HG03354 (cell line): Measurements from ENCODE around the gene GIMAP8.
A peak's percentile ranks its signal among the peaks of the same experiment; 100 is the strongest.

Experiments used
- ATAC-seq: cut with Tn5 transposase; IDR thresholded peaks from one replicate; pipeline ENCODE4 v1.9.1; 2021; ENCODE audit warnings: mild to moderate bottlenecking; ENCODE audit not compliant: unreplicated experiment, poor library complexity, severe bottlenecking

The GIMAP8 gene

DNA sequence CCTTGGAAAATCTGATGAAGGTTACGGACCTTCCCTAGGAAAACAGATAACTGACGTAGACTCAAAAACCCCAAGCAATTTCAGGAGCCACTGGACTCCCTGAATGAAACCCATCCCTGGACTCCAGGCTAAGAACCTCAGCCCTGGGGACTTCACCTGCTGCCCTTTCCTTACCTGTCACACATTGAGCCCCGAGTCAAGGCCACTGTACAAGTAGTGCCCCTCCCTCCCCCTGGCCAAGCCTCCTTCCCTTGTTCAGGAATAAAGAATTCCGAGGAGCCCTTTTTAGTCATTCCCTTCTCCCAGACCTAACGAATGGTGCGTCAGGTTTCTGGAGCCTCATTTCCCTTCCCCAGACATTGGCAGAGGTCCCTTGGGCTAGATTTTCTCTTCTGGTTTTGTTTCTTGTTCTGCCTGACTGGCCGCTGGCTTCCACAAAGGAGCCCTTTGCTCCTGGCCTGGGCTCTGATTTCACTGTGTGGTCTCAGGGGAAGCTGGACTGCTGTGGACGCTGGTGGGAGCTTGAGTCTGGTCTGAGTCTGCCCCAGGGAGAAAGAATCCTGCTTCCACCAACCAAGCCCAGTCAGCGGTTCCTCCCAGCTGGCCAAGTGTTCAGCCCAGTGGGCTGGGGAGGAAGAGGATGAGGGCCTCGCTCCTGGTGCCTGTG is 39.6 kb upstream of the GIMAP8 start:
- no peak for ATAC-seq

DNA sequence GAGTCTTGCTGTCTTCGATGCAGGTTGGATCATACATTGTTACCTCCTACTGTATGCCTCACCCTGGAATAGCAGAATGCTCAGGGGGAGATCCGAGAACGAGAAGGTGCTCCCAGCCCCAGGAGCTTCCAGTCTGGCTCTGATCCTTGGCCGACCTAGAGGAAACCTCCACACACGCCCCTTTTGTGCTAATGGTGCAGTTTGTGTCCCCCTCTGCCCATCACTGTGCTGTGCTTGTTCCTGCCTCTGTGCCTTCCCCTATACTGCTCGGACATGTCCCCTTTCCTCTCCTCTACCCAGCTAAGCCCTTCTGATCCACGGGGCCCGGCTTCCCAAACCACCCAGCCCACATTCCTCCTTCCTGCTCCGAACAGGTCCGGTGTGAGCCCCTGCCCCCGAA is 38.8 kb upstream of the GIMAP8 start:
- ATAC-seq: no peak

DNA sequence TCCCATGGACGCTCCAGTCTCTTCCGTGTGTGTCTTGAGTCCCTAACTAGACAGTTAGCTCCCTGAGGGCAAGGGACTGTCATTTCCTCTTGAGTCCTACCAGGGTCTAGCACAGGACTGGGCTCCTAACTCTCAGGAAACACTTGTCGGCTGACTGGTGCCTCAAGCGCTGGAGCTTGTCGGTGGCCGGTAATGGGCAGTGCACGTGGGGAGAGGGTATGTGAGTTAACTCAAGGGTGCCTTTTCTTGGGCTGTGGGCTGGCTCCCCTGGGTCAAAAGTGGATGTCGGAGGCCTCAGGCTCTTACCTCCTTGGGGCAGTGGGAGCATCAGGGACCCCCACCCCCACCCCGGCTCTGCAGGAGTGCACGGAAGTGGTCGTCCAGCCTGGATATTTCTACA is 38.4 kb upstream of the GIMAP8 start:
- ATAC-seq: no peak

DNA sequence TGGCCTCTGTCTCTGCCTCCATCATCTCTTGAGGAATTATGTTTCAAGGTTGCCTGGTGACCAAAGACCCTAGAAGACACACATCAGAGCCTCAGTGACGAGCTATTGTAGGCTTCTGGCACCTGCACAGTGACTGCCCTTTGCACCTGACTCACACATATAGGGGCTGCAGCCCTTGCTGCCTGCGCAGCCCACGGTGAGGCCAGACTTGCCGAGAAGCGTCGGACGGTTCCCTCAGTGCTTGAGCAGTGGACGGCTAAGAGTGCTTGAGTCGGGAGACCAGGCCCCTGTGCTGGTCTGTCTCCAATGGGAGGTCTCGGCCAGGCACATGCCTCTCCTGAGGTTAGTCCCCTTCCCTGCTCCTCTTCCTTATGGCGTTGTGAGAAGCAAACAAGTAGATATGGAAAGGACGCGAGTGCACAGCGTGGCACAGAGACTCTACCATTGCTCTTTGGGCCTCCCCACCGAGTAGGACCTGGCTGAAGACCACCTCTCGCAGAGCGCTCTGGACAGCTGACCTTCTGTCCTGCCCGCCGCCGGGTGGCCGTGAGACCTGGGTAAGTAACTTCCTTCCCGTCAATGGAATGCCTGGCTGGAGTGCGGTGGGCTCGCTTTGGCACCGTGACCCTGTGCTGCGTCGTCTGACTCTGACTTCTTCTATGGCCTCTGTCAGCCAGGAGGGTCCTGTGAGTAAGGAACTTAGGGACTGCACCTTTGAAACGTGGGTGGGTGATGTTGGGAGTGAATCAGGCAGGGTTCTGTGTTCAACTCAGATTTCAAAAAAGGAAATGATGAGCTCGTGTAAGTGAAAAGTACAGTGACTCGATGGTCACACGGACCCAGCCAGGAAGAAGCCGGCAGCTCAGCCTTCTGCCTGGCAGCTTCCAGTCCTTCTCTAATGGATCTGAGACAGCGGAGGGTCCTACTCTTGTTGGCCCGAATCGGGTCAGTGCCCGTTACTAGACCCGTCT is 37.6 kb upstream of the GIMAP8 start:
- no peak for ATAC-seq

DNA sequence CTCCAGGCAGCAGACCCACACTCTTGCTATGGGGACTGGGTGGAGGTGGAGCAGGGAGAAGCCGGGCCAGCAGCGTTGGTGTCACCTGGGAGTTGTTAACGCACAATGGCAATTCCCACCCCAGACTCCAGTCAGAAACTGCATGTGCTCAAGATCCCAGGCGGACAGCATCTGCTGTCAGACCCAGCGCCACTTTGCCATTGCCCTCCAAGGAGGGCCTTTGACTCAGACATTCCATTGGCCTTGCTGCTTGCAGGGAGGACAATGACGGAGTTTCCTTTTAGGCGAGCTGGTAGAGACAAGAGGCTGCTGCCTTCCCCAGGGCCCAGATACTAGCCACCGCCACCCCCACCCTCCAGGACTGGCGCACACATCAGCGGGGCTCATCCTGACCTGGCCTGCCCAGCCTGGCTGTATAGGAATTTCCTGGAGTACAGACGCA is 36.8 kb upstream of the GIMAP8 start:
- no peak for ATAC-seq

DNA sequence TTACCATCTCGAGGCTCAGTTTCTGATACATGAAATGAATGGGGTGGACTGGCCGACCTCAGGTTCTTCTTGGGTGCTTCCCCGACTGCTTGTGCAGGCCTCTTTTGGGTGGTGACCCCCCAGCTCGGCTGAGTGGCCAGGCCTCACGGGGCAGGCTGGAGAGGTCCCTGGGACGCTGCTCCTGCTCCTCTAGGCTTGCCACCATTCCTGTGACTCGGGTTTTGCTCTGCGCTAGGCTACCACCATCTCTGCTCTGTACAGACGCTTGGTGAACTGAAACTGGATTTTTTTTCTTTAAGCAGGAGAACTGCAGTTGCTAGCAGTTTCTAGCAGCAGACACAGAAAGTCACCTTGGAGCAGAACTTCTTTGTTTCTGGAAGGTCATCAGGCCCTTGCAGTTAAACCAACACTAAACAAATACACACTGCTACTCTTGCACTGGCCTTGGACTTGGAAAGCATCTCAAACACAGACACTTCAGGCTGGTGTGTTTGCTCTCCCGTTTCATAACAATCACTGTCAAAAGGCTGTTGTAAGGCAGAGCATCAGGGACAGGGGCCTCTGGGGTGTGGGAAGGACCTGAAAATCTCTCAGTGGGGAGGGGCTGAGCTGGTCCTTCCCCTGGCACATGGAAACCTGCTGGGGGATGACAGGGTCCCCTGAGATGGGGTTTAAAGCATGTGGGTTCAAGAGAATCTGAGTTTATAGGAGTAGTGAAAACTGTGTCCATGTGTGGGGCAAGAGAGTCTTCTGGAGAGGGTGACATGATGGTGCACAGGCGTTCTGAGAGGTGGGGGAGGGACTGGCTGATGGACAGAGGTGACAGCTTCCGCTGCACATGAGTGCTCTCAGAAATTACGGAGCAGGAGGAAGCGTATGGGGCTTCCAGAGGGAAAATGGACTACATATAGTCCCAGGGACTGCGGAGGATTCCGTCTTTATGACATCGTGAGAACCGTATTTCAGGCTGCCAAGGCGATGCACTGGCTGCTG is 35.0 kb upstream of the GIMAP8 start:
- no peak for ATAC-seq

DNA sequence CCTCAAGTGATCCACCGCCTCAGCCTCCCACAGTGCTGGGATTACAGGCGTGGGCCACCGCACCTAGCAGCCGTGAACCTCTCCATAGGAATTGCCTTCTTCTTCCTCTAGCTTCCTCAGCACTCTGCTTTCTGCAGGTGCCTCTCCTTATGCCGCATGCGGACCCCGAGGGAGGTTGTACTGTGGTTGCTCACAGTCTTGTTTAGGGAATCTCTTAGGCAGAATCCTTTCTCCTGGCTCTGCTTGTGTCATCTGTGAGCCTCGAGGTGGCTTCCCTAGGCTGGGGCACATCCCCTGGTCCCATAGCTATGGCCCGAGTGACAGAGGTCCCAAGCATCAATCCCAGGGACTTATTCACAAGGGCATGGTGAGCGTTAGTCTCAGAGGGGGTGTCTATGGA is 33.2 kb upstream of the GIMAP8 start:
- no peak for ATAC-seq

DNA sequence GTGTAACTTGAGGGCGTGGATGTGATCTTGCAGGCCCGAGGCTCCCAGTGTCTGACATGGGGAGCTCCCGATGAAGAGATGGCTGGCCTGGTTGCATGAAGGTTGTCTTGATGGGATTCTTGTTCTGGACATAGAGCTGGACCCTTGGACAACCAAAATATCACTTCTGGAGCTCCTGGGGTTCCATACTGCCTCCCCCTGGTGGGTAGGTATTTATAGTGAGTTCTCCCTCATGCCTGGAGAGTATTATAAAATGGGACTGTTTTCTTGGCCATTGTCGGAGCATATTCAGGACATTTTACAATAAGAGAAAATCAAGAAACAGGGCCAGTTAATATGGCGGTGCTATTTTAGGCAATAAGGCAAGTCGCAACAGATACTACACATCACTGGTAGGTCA is 32.6 kb upstream of the GIMAP8 start:
- ATAC-seq: no peak

DNA sequence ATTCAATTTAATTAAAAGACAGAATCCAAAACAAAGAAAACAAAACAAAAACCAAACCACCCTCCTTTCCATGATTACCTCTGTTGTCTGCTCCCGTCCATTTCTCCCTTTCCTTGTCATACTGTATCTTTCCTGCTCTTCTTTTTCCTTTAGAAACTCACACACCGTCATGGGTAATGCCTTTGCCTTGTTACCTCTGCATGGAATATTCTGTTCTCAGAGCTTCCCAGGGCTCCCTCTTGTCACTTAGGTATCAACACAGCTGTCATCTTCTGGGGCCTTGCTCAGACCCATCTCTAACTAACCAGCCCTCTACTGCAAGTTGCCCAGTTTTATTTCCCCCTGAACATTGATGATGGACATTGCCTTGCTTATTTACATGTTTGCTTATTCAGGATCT is 30.2 kb upstream of the GIMAP8 start:
- ATAC-seq: no peak

DNA sequence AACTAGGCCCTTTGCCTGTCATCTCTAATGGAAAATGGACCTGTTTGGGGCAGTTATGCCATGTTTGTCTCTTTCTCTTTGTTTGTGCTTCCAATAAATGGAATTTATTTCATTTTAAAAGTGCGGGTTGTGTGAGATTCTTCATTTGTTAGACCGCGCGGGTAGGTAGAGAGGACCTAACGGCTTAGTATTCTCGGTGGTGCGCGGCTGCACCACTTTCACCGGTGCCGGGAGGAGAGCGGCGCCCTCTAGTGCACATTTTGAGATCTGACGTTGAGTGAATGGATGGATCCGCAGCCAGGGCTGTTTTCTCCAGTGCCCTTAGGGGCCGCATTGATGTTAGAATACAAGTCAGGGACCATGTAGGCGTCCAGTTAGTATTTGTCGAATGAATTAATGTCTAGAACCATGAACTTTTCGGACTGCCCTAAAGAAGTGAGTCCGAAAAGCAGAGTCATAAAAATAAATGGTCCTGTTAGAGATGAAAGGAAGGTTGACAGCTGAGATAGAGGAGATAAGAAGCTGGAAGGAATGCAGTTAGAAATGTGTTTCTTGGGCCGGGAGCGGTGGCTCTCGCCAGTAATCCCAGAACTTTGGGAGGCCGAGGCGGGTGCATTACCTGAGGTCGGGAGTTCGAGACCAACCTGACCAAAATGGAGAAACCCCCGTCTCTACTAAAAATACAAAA is 29.3 kb upstream of the GIMAP8 start:
- ATAC-seq: peak; percentile 99

DNA sequence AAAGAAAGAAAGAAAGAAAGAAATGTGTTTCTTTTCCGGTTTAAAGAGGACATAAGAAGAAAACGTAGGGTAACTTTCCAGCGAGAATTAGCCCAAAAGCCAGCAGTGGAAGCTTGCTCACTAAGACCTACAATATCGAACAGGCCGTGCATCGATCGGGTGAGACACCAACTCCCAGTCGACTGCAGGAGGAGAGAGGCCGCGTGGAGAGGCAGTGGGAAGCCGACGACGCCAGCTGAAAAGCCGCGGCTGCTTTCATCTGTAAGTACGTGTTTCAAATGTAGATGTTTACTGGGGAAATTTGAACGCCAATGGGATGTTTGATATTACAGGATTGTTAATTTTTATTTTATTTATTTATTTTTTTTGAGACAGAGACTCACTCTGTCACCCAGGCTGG is 28.6 kb upstream of the GIMAP8 start:
- ATAC-seq: no peak

DNA sequence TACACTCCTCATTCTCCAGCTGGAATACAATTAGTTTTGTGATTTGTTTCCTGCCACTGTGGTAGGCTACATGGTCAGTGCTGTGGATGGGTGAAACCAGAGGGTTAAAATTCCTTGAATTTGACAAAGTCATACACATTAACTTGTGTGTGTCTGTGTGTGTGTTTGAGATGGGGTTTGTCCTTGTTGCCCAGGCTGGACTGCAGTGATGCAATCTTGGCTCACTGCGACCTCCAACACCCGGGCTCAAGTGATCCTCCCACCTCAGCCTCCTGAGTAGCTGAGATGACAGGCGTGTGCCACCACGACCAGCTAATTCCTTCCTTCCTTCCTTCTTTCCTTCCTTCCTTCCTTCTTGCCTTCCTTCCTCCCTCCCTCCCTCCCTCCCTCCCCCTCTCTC is 24.8 kb upstream of the GIMAP8 start:
- ATAC-seq: no peak

DNA sequence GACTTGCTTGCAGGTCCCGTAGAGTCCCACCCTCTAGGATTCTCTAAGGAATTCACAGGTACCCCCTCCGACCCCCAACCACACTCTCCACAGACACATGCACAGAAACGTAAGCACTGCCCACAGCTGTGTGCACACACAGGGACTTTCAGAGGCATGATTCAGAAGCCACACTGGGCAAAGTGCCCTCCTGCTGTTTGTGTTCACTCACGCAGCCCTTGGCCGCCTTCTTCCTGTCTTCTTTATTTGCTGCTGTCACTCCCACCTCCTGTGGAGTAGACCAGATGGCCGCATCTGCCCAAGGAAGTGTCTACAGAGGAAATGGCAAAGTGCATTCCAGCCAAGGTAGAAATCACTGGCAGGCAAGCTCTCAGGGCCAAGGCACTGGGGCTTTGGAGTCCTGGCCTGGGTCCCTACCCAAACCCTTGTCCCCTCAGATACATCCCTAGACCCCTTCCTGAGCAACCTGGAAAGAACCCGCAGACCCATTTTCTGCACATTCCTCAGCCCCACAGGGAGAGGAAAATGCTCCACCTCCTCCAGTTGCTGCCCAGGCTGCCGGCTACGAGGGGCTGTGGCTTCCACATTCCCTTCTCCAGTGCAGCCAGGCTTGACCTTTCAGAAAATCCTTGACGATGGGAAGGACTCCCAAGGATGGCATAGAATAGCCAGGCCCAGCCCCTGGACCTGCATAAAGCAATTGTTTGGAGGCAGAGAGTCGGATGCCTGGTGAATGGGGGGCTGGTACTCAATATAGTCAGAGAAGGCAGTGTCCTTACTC is 21.6 kb upstream of the GIMAP8 start:
- peak; percentile 67 for ATAC-seq

DNA sequence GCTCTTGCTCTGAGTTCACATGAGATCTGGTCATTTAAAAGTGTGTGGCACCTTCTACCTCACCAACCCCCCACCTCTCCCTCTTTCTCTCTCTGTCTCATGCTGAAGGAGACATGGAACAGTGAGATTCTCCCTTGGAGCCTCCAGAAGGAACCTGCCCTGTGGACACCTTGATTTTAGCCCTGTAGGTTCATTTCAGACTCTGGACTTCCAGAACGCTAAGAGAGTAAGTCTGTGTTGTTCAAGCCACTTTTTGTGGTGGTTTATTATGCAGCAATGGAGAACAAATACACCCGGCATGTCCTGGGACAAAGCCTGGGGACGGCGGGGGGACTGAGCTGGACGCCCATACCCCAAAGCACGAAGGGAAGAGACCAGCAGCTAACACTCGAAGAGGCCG is 20.7 kb upstream of the GIMAP8 start:
- no peak for ATAC-seq

DNA sequence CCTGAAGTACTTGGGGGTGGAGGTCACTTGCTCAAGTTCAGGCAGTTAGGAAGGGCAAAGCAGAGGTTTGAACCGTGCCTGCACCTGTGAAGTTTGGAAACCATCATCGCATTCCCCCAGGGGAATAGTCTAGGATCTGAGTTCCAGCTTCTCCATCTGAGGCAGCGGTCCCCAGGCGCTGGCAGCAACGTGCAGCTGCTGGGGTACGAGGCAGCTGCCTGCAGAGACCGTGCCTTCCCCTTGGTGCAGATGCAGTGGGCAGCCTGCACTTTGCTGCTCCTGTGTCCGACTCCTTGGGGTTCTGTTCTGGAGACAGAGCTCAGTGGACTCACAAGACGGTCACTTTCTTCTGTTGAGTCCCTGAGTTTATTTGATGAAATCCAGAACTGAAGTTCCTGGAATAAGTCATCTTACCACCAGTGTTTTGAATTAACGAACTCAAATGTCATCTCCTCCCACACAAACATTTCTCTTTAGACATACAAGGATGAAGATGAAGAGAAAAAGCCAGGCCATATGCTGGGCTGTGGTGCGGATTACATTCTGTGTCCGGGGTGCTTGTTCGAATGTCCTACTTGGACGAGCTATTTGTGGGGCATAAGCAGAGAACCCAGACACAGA is 19.9 kb upstream of the GIMAP8 start:
- ATAC-seq: no peak

DNA sequence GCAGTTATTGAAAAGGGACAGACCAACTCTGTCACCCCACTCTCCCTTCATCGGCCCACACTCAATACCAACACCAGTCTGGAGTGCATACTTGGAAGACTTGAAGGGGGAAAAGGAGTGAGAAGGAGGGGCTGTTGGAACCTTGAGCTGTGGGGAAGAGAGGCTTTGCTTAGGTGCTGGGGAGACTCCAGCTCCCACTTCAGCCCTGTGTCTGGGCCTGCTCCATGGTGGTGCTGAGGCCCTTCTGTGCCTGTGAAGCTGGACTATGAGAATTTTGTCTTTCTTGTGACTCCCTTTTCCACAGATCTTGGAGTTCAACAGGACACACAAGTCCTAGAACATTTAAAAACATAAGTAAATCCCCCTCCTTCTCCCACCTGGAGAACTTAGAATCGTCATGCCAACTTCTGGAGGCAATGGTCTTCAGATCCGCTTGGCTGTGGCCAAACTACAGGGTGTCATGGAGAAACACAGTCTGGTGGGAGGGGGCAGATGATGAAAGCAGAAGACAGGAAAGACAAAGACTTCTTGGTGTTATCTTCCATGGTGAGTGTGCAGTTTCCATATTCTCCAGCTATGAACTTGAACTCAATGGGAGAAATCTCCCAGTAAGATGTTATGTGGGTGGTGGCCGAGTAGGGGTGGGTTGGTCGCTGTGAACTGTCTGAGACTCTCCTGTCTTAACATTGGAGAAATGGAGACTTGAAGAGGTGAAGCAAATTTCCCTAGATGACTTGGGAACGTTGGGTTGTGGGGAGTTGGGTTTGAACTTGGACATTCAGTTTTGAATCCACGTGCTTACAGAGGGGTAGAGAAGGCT is 18.4 kb upstream of the GIMAP8 start:
- no peak for ATAC-seq
